ENCODE results near the gene TMEM225B.
"Not testable (repeated sequence)": the region's sequence is repeated elsewhere in the genome, so short reads cannot be mapped to it uniquely, and the experiment has no call there.

DNA sequence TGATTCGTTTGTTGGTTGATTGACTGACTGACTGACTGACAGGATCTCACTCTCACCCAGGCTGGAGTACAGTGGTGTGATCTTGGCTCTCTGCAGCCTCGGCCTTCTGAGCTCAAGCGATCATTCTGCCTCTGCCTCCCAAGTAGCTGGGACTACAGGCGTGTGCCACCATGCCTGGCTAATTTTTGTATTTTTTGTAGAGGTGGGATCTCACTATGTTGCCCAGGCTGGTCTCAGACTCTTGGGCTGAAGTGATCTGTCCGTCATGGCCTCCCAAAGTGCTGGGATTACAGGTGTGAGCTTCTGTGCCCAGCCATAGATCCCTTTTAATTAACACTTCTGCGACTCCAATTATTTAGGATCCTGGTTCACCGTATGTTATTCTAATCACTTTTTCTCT is 29.3 kb upstream of the TMEM225B start:
- not testable (repeated sequence) for TF ChIP-seq CTCF, POLR2A (IDR thresholded peaks at IDR 0.05)

Data from heart left ventricle (tissue), 13 donors.